Naive thymus-derived CD4-positive, alpha-beta T cell (primary cell): ENCODE data around the gene PCDHA10. TPM values are rescaled to one million over a fixed set of nuclear protein-coding genes. Genes with fewer than 3 reads are reported as not detected.
"Not testable (repeated sequence)": the region's sequence is repeated elsewhere in the genome, so short reads cannot be mapped to it uniquely, and the experiment has no call there.

Experiments used
- ATAC-seq: fragments of 150-1000 bp; cut with Tn5 transposase; 2 replicates; pipeline ENCODE4 v1.10.0; 2021; ENCODE audit warnings: mild to moderate bottlenecking, moderate library complexity
- CTCF ChIA-PET: fragments of 350-600 bp; sonication (Branson Sonifier 250); formaldehyde crosslinking; loops from one replicate; lab custom pipeline; 2021; ENCODE audit warnings: antibody characterized with exemption; lab: Charles Lee
- POLR2A ChIA-PET: fragments of 350-600 bp; sonication (Branson Sonifier 250); formaldehyde crosslinking; loops from one replicate; lab custom pipeline; 2021; ENCODE audit warnings: antibody characterized with exemption, inconsistent platforms; lab: Charles Lee
- DNase-seq, 9 donors: peaks; one replicate each; pipeline versions ENCODE4 v3.0.0 to v3.0.0-alpha.2; 2020 to 2022; ENCODE audit warnings: mixed read lengths in 1 of 9
- H3K27ac ChIP-seq: one replicate; pipeline ENCODE4 v1.7.0; 2013; ENCODE audit warnings: mild to moderate bottlenecking, low read depth, low read length, moderate library complexity
- H3K27me3 ChIP-seq, 2 donors: one replicate each; pipeline ENCODE4 v1.7.0; 2013; ENCODE audit warnings: low read length in 2 of 2, mild to moderate bottlenecking in 2 of 2, moderate library complexity in 2 of 2; ENCODE audit not compliant: control insufficient read depth in 2 of 2, insufficient read depth in 2 of 2
- H3K36me3 ChIP-seq, 3 experiments: 1 replicate in 2 of 3; 2 replicates in 1 of 3; pipeline ENCODE4 v1.7.0; 2013; ENCODE audit warnings: low read length in 3 of 3, mild to moderate bottlenecking in 3 of 3, moderate library complexity in 1 of 3; ENCODE audit not compliant: insufficient read depth in 3 of 3, control insufficient read depth in 2 of 3
- H3K4me1 ChIP-seq, 2 donors: one replicate each; pipeline ENCODE4 v1.7.0; 2013; ENCODE audit warnings: low read length in 2 of 2, mild to moderate bottlenecking in 2 of 2, moderate library complexity in 1 of 2; ENCODE audit not compliant: control insufficient read depth in 2 of 2, insufficient read depth in 2 of 2
- H3K4me3 ChIP-seq: 2 replicates; pipeline ENCODE4 v1.7.0; 2013; ENCODE audit warnings: mild to moderate bottlenecking, low read length
- H3K9me3 ChIP-seq, 3 experiments: 1 replicate in 2 of 3; 2 replicates in 1 of 3; pipeline ENCODE4 v1.7.0; 2013; ENCODE audit warnings: low read length in 3 of 3; ENCODE audit not compliant: control insufficient read depth in 2 of 3
- H3K27ac Mint-ChIP-seq, 9 donors: one replicate each; pipeline ENCODE4 v1.8.0; 2020 to 2022; ENCODE audit warnings: mixed read lengths in 9 of 9, mild to moderate bottlenecking in 8 of 9, moderate library complexity in 5 of 9, inconsistent platforms in 2 of 9
- H3K27me3 Mint-ChIP-seq, 5 donors: one replicate each; pipeline ENCODE4 v1.8.0; 2021 to 2022; ENCODE audit warnings: mixed read lengths in 5 of 5, mild to moderate bottlenecking in 1 of 5
- H3K36me3 Mint-ChIP-seq, 5 donors: one replicate each; pipeline ENCODE4 v1.8.0; 2020 to 2022; ENCODE audit warnings: mixed read lengths in 5 of 5, mild to moderate bottlenecking in 3 of 5, inconsistent platforms in 1 of 5
- H3K4me1 Mint-ChIP-seq, 7 donors: one replicate each; pipeline ENCODE4 v1.8.0; 2020 to 2022; ENCODE audit warnings: mixed read lengths in 7 of 7, mild to moderate bottlenecking in 3 of 7, inconsistent platforms in 1 of 7
- H3K4me3 Mint-ChIP-seq, 10 donors: one replicate each; pipeline ENCODE4 v1.8.0; 2020 to 2022; ENCODE audit warnings: mild to moderate bottlenecking in 10 of 10, mixed read lengths in 10 of 10, moderate library complexity in 6 of 10, inconsistent platforms in 2 of 10
- H3K9me3 Mint-ChIP-seq, 11 donors: one replicate each; pipeline ENCODE4 v1.8.0; 2020 to 2022; ENCODE audit warnings: mixed read lengths in 11 of 11, mild to moderate bottlenecking in 4 of 11, inconsistent platforms in 1 of 11, moderate library complexity in 1 of 11
- intact Hi-C, 2 donors: fragments of 100-400 bp; cut with micrococcal nuclease; formaldehyde crosslinking; loops; one replicate each; pipeline ENCODE4 v1.15.1; 2023
- polyA plus RNA-seq, 2 donors: library from polyadenylated mRNA; unstranded; fragments of 300-500 nt; fragmentation: Illumina TruSeq; gene quantifications; one replicate each; pipeline ENCODE4 v1.2.3, GENCODE V29; 2021
- total RNA-seq, 6 experiments: library from RNA in 5 of 6; stranded (reverse) in 5 of 6; gene quantifications; 1 replicate in 5 of 6; 2 replicates in 1 of 6; pipeline ENCODE4 v1.2.3 and lab custom pipeline; 2021 to 2026

Gene PCDHA10
- total and polyA plus RNA-seq, 7 experiments from 2014 or later: not detected

- ATAC-seq (no peak), DNase-seq (no peak)
- Histone ChIP-seq H3K27me3 (peaks cover 0 to 7% of the 10 kb centered on the region in 2 donors), H3K27ac (no peak within 1 kb of the TSS), H3K4me1 (no peaks in the 10 kb centered on the region), H3K36me3 (no peaks in the 10 kb centered on the region), H3K4me3 (no peak within 1 kb of the TSS), H3K9me3 (peaks cover 0 to 35% (median 0%) of the 10 kb centered on the region in 3 experiments)
- Mint-ChIP-seq H3K9me3 (peaks cover 2 to 67% (median 22%) of the 10 kb centered on the region in 11 donors), H3K27me3 (peaks cover 0 to 56% (median 34%) of the 10 kb centered on the region in 5 donors), H3K4me1 (no peaks in the 10 kb centered on the region), H3K27ac (peak within 1 kb of the TSS in 1 of 9 donors; percentile 18), H3K4me3 (peak within 1 kb of the TSS in 2 of 10 donors; percentile 5 to 6), H3K36me3 (peaks cover 0 to 23% (median 4%) of the 10 kb centered on the region in 5 donors)
- intact Hi-C loops: no loop called here
- ChIA-PET POLR2A (no interaction called here), CTCF (no interaction called here)
These were observed 21.7 kb upstream of the PCDHA10 start, which contains the start of gene PCDHA7 for GRCh38 chr5:140833993-140834392. Gene PCDHA7 (plus strand): TSS chr5:140834269. CDS start chr5:140834384, 115 bp downstream.

DNA sequence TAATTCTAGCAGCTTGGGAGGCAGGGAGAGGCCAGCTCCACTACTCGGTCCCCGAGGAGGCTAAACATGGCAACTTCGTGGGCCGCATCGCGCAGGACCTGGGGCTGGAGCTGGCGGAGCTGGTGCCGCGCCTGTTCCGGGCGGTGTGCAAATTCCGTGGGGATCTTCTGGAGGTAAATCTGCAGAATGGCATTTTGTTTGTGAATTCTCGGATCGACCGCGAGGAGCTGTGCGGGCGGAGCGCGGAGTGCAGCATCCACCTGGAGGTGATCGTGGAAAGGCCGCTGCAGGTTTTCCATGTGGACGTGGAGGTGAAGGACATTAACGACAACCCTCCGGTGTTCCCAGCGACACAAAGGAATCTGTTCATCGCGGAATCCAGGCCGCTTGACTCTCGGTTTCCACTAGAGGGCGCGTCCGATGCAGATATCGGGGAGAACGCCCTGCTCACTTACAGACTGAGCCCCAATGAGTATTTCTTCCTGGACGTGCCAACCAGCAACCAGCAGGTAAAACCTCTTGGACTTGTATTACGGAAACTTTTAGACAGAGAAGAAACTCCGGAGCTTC lies 21.2 kb upstream of the PCDHA10 start:
- ATAC-seq, H3K36me3 ChIP-seq, CTCF ChIA-PET, H3K4me1 Mint-ChIP-seq, H3K27me3 ChIP-seq, DNase-seq, H3K4me3 ChIP-seq, H3K27ac ChIP-seq, POLR2A ChIA-PET, intact Hi-C loops, H3K4me1 ChIP-seq: not testable (repeated sequence)
- peaks cover 0 to 24% (median 4%) of the 10 kb centered on the region in 5 donors for H3K36me3 Mint-ChIP-seq
- H3K4me3 Mint-ChIP-seq: peak overlapping the region in 1 of 10 donors; percentile 5
- peak overlapping the region in 1 of 9 donors; percentile 18 for H3K27ac Mint-ChIP-seq
- peaks cover 0 to 34% (median 3%) of the 10 kb centered on the region in 3 experiments for H3K9me3 ChIP-seq
- peaks cover 2 to 65% (median 22%) of the 10 kb centered on the region in 11 donors for H3K9me3 Mint-ChIP-seq
- peaks cover 0 to 58% (median 36%) of the 10 kb centered on the region in 5 donors for H3K27me3 Mint-ChIP-seq

GRCh38 chr5:140835622-140836510 lies 19.8 kb upstream of the PCDHA10 start:
- intact Hi-C loops: no loop called here
- no peak overlapping the region for H3K4me3 Mint-ChIP-seq

DNA sequence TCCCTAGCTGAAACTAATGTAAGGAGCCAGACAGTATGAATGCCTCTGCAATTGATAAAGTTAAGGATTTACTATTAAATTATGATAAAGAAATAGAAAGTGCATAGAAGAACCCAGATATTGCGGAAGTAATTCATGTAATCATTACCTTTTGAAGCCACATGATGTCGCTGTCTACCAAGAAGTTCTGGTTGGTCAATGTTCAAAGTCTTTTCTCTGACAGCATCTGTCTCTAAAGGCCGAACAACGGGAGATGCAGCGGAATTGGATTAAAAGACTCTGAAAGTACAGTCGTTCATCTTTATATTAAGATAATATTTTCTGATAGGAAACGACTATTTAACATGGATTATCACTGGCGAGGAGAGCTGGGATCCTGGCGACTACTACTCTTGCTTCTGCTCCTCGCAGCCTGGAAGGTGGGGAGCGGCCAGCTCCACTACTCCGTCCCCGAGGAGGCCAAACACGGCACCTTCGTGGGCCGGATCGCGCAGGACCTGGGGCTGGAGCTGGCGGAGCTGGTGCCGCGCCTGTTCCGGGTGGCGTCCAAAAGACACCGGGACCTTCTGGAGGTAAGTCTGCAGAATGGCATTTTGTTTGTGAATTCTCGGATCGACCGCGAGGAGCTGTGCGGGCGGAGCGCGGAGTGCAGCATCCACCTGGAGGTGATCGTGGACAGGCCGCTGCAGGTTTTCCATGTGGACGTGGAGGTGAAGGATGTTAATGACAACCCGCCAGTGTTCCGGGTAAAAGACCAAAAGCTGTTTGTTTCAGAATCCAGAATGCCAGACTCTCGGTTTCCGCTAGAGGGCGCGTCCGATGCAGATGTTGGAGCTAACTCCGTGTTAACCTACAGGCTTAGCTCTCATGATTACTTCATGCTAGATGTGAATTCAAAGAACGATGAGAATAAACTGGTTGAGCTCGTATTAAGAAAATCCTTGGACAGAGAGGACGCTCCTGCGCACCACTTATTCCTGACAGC lies 14.4 kb upstream of the PCDHA10 start, which contains the start of gene PCDHA8:
Gene PCDHA8, plus strand, starts transcription at position 210 of the 985 bp plus-strand sequence. Its CDS starts 135 bp downstream, at position 345.
- Mint-ChIP-seq H3K4me1 (no peaks in the 10 kb centered on the region), H3K36me3 (peaks cover 0 to 14% (median 0%) of the 10 kb centered on the region in 5 donors), H3K27ac (peak within 1 kb of the TSS in 2 of 9 donors; percentile 39 to 51), H3K4me3 (peak within 1 kb of the TSS in 2 of 10 donors; percentile 3 to 18), H3K9me3 (peaks cover 5 to 63% (median 25%) of the 10 kb centered on the region in 11 donors), H3K27me3 (peaks cover 0 to 45% (median 37%) of the 10 kb centered on the region in 5 donors)
- no peak for ATAC-seq
- Histone ChIP-seq H3K4me1 (no peaks in the 10 kb centered on the region), H3K27ac (no peak within 1 kb of the TSS), H3K27me3 (no peaks in the 10 kb centered on the region), H3K36me3 (no peaks in the 10 kb centered on the region), H3K9me3 (peaks cover 0 to 19% (median 4%) of the 10 kb centered on the region in 3 experiments), H3K4me3 (no peak within 1 kb of the TSS)
- CTCF ChIA-PET: no interaction called here
- no peak for DNase-seq
- POLR2A ChIA-PET: no interaction called here
- intact Hi-C loops: loop anchor here in 1 of 2 donors (5.0 kb wide), 1 partner anchor 41 kb away; the partner anchor contains the start of gene PCDHA13

More at GRCh38 chr5:140835622-140836510, 19.8 kb upstream of the PCDHA10 start:
- Mint-ChIP-seq H3K27me3 (peaks cover 0 to 68% (median 46%) of the 10 kb centered on the region in 5 donors), H3K36me3 (peaks cover 0 to 32% (median 4%) of the 10 kb centered on the region in 5 donors), H3K9me3 (peaks cover 11 to 71% (median 34%) of the 10 kb centered on the region in 11 donors), H3K4me1 (no peaks in the 10 kb centered on the region), H3K27ac (no peak overlapping the region)
- H3K4me3 ChIP-seq: no peak overlapping the region
- no peaks in the 10 kb centered on the region for H3K4me1 ChIP-seq
- ATAC-seq (no peak), DNase-seq (no peak)
- H3K27me3 ChIP-seq: peaks cover 0 to 7% of the 10 kb centered on the region in 2 donors
- POLR2A ChIA-PET: no interaction called here
- H3K9me3 ChIP-seq: peaks cover 0 to 26% (median 4%) of the 10 kb centered on the region in 3 experiments
- CTCF ChIA-PET: no interaction called here
- H3K36me3 ChIP-seq: no peaks in the 10 kb centered on the region
- H3K27ac ChIP-seq: no peak overlapping the region

GRCh38 chr5:140842798-140843733 lies 12.6 kb upstream of the PCDHA10 start:
- no peaks in the 10 kb centered on the region for H3K27me3 ChIP-seq
- H3K27ac Mint-ChIP-seq: no peak overlapping the region
- intact Hi-C loops: loop anchor here in 1 of 2 donors (5.0 kb wide), 1 partner anchor 39 kb away; the partner anchor contains the start of gene PCDHA13
- no peaks in the 10 kb centered on the region for H3K4me1 Mint-ChIP-seq
- ATAC-seq (no peak), DNase-seq (no peak)
- no peaks in the 10 kb centered on the region for H3K36me3 ChIP-seq
- H3K9me3 ChIP-seq: peaks cover 0 to 14% (median 4%) of the 10 kb centered on the region in 3 experiments
- peaks cover 0 to 16% (median 0%) of the 10 kb centered on the region in 5 donors for H3K36me3 Mint-ChIP-seq
- POLR2A ChIA-PET: no interaction called here
- no peak overlapping the region for H3K4me3 ChIP-seq
- CTCF ChIA-PET: no interaction called here
- no peak overlapping the region for H3K4me3 Mint-ChIP-seq
- H3K4me1 ChIP-seq: no peaks in the 10 kb centered on the region
- no peak overlapping the region for H3K27ac ChIP-seq
- peaks cover 0 to 50% (median 43%) of the 10 kb centered on the region in 5 donors for H3K27me3 Mint-ChIP-seq
- H3K9me3 Mint-ChIP-seq: peaks cover 10 to 71% (median 22%) of the 10 kb centered on the region in 11 donors
